ENCODE measurements around the gene EFCAB8.

The EFCAB8 gene

GRCh38 chr20:32828029-32828680 is 30.6 kb upstream of the EFCAB8 start:
- H4K20me1 ChIP-seq (ENCODE audit: insufficient read depth, low read length), result peaks cover 39% of the 10 kb centered on the region
- H3K4me1 ChIP-seq (ENCODE audit: low read length), result no peaks in the 10 kb centered on the region
- H3K9me2 ChIP-seq (replicated peaks; ENCODE audit: insufficient read depth, low read length), result no peaks in the 10 kb centered on the region
- peaks cover 96% of the 10 kb centered on the region for H3K79me2 ChIP-seq (ENCODE audit: low read length)
- H2AFZ ChIP-seq (ENCODE audit: low read length), result no peak overlapping the region
- H3F3A ChIP-seq (ENCODE audit: insufficient read depth, low read length), result no peaks in the 10 kb centered on the region
- H3K9me3 ChIP-seq (replicated peaks; ENCODE audit: insufficient read depth, low read length), result no peaks in the 10 kb centered on the region
- H3K27me3 ChIP-seq (replicated peaks; ENCODE audit: insufficient read depth, low read length), result no peaks in the 10 kb centered on the region
- no peak overlapping the region for H3K4me2 ChIP-seq (ENCODE audit: low read depth, low read length)
- no peak overlapping the region for H3K27ac ChIP-seq (ENCODE audit: low read length)
- H3K36me3 ChIP-seq (replicated peaks; ENCODE audit: insufficient read depth, low read length), result peaks cover 14% of the 10 kb centered on the region; the same call in 1 of the 2 replicates
- H3K9ac ChIP-seq (ENCODE audit: low read length), result no peak overlapping the region
- no peak overlapping the region for H3K4me3 ChIP-seq (ENCODE audit: low read length)
- no peak for DNase-seq
- TF ChIP-seq EZH2 (optimal IDR thresholded peaks at IDR 0.05; ENCODE audit: low read depth, low read length) (no peak), EZH2phosphoT487 (IDR thresholded peaks at IDR 0.05; ENCODE audit: low read length) (no peak)
- TF ChIP-seq, protein P1, sequence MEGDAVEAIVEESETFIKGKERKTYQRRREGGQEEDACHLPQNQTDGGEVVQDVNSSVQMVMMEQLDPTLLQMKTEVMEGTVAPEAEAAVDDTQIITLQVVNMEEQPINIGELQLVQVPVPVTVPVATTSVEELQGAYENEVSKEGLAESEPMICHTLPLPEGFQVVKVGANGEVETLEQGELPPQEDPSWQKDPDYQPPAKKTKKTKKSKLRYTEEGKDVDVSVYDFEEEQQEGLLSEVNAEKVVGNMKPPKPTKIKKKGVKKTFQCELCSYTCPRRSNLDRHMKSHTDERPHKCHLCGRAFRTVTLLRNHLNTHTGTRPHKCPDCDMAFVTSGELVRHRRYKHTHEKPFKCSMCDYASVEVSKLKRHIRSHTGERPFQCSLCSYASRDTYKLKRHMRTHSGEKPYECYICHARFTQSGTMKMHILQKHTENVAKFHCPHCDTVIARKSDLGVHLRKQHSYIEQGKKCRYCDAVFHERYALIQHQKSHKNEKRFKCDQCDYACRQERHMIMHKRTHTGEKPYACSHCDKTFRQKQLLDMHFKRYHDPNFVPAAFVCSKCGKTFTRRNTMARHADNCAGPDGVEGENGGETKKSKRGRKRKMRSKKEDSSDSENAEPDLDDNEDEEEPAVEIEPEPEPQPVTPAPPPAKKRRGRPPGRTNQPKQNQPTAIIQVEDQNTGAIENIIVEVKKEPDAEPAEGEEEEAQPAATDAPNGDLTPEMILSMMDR (IDR thresholded peaks at IDR 0.05; ENCODE audit: low read length), result no peak

- H2AFZ ChIP-seq (ENCODE audit: low read length), result no peak overlapping the region
- no peak overlapping the region for H3K4me2 ChIP-seq (ENCODE audit: low read depth, low read length)
- H3K4me1 ChIP-seq (ENCODE audit: low read length), result no peaks in the 10 kb centered on the region
- H3K9me3 ChIP-seq (replicated peaks; ENCODE audit: insufficient read depth, low read length), result no peaks in the 10 kb centered on the region
- TF ChIP-seq EZH2phosphoT487 (IDR thresholded peaks at IDR 0.05; ENCODE audit: low read length), result no peak
- TF ChIP-seq, protein P1 (IDR thresholded peaks at IDR 0.05; ENCODE audit: low read length), result no peak
- TF ChIP-seq EZH2 (optimal IDR thresholded peaks at IDR 0.05; ENCODE audit: low read depth, low read length), result no peak
- no peak overlapping the region for H3K27ac ChIP-seq (ENCODE audit: low read length)
- no peak overlapping the region for H3K9ac ChIP-seq (ENCODE audit: low read length)
- no peak overlapping the region for H3K4me3 ChIP-seq (ENCODE audit: low read length)
- peaks cover 96% of the 10 kb centered on the region for H3K79me2 ChIP-seq (ENCODE audit: low read length)
- no peaks in the 10 kb centered on the region for H3K9me2 ChIP-seq (replicated peaks; ENCODE audit: insufficient read depth, low read length)
- no peaks in the 10 kb centered on the region for H3K27me3 ChIP-seq (replicated peaks; ENCODE audit: insufficient read depth, low read length)
- no peak for DNase-seq
- peaks cover 24% of the 10 kb centered on the region for H3K36me3 ChIP-seq (replicated peaks; ENCODE audit: insufficient read depth, low read length)
- no peaks in the 10 kb centered on the region for H3F3A ChIP-seq (ENCODE audit: insufficient read depth, low read length)
- peaks cover 27% of the 10 kb centered on the region for H4K20me1 ChIP-seq (ENCODE audit: insufficient read depth, low read length)
Measured at GRCh38 chr20:32829311-32830005, 29.3 kb upstream of the EFCAB8 start.

- Histone ChIP-seq H3K79me2 (ENCODE audit: low read length) (peaks cover 94% of the 10 kb centered on the region), H4K20me1 (ENCODE audit: insufficient read depth, low read length) (peaks cover 21% of the 10 kb centered on the region), H3K9me3 (replicated peaks; ENCODE audit: insufficient read depth, low read length) (no peaks in the 10 kb centered on the region), H2AFZ (ENCODE audit: low read length) (no peak overlapping the region), H3K27ac (ENCODE audit: low read length) (no peak overlapping the region), H3K9ac (ENCODE audit: low read length) (no peak overlapping the region), H3K4me3 (ENCODE audit: low read length) (no peak overlapping the region), H3K4me1 (ENCODE audit: low read length) (no peaks in the 10 kb centered on the region), H3K36me3 (replicated peaks; ENCODE audit: insufficient read depth, low read length) (peaks cover 24% of the 10 kb centered on the region), H3K27me3 (replicated peaks; ENCODE audit: insufficient read depth, low read length) (no peaks in the 10 kb centered on the region), H3F3A (ENCODE audit: insufficient read depth, low read length) (no peaks in the 10 kb centered on the region), H3K9me2 (replicated peaks; ENCODE audit: insufficient read depth, low read length) (no peaks in the 10 kb centered on the region), H3K4me2 (ENCODE audit: low read depth, low read length) (no peak overlapping the region)
- no peak for DNase-seq
- TF ChIP-seq EZH2phosphoT487 (IDR thresholded peaks at IDR 0.05; ENCODE audit: low read length) (no peak), EZH2 (optimal IDR thresholded peaks at IDR 0.05; ENCODE audit: low read depth, low read length) (no peak)
- TF ChIP-seq, protein P1 (IDR thresholded peaks at IDR 0.05; ENCODE audit: low read length), result no peak
Measured at GRCh38 chr20:32830437-32830836, 28.3 kb upstream of the EFCAB8 start.
